HEK293 (cell line): ENCODE results near the gene CD3D.

Experiments used
- ZFP41 ChIP-seq: fragments of 450-650 bp; formaldehyde crosslinking; IDR thresholded peaks from 2 replicates; pipeline ENCODE4 v1.5.1; 2016; ENCODE audit warnings: missing biosample characterization, missing genetic modification characterization, borderline replicate concordance
- ZNF24 ChIP-seq: fragments of 450-650 bp; formaldehyde crosslinking; IDR thresholded peaks from 2 replicates; pipeline ENCODE4 v1.5.1; 2016; ENCODE audit warnings: missing biosample characterization, missing genetic modification characterization

DNA sequence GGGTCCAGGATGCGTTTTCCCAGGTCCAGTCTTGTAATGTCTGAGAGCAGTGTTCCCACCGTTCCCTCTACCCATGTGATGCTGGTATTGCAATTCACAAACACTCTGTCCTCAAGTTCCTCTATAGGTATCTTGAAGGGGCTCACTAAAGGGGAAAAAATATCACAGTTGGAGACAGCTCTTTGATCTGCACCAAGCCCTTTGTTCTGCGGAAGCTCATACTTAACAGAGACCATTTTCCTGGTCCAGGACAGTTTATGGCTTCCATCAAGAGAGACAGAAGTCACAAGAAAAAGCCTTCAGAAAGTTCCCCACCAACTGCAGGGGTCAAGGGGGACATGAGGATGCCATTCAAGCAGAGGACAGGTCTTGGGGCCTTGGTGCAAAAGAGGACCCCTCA, 2.1 kb downstream of the CD3D start:
- TF ChIP-seq ZNF24 (tag by site-specific recombination) (no peak), ZFP41 (tag by site-specific recombination) (no peak)
